Liver (tissue), 9 donors: ENCODE measurements around the gene POU6F2. TPM values are rescaled to one million over a fixed set of nuclear protein-coding genes. Genes with fewer than 3 reads are reported as not detected.

ENCODE experiments used
- DNase-seq: peaks from one replicate; pipeline ENCODE4 v3.0.0-alpha.2; 2017; ENCODE audit warnings: low spot score
- H3K27ac ChIP-seq, 2 donors: one replicate each; pipeline ENCODE4 v1.7.0; 2013; ENCODE audit warnings: inconsistent platforms in 2 of 2, low read length in 2 of 2, control low read depth in 1 of 2, low read depth in 1 of 2, mild to moderate bottlenecking in 1 of 2
- H3K27me3 ChIP-seq, 4 donors: one replicate each; pipeline versions ENCODE4 v1.6.1 to v1.7.0; 2013; ENCODE audit warnings: low read length in 3 of 4, inconsistent platforms in 1 of 4, mild to moderate bottlenecking in 1 of 4, moderate library complexity in 1 of 4; ENCODE audit not compliant: control insufficient read depth in 4 of 4, insufficient read depth in 4 of 4
- H3K36me3 ChIP-seq, 4 donors: one replicate each; pipeline versions ENCODE4 v1.6.1 to v1.7.0; 2013; ENCODE audit warnings: low read length in 3 of 4, mild to moderate bottlenecking in 3 of 4, low read depth in 1 of 4, moderate library complexity in 1 of 4; ENCODE audit not compliant: control insufficient read depth in 4 of 4, insufficient read depth in 3 of 4
- H3K4me1 ChIP-seq, 4 donors: one replicate each; pipeline versions ENCODE4 v1.6.1 to v1.7.0; 2013; ENCODE audit warnings: low read length in 3 of 4, mild to moderate bottlenecking in 3 of 4, moderate library complexity in 1 of 4; ENCODE audit not compliant: control insufficient read depth in 4 of 4, insufficient read depth in 4 of 4
- H3K4me3 ChIP-seq, 3 donors: one replicate each; pipeline versions ENCODE4 v1.6.1 to v1.7.0; 2013; ENCODE audit warnings: low read length in 3 of 3, control low read depth in 1 of 3, low read depth in 1 of 3, mild to moderate bottlenecking in 1 of 3
- H3K9ac ChIP-seq, 2 donors: one replicate each; pipeline ENCODE4 v1.7.0; 2013; ENCODE audit warnings: low read length in 2 of 2, mild to moderate bottlenecking in 2 of 2, moderate library complexity in 2 of 2, control low read depth in 1 of 2, low read depth in 1 of 2
- H3K9me3 ChIP-seq, 4 donors: one replicate each; pipeline versions ENCODE4 v1.6.1 to v1.7.0; 2013; ENCODE audit warnings: low read length in 3 of 4; ENCODE audit not compliant: control insufficient read depth in 4 of 4
- ATF3 ChIP-seq: IDR thresholded peaks from 2 replicates; pipeline ENCODE4 v1.6.1; 2016; ENCODE audit warnings: antibody characterized with exemption
- CTCF ChIP-seq: fragments of 150-350 bp; IDR thresholded peaks from 2 replicates; pipeline ENCODE4 v1.5.1; 2017; ENCODE audit warnings: improper control_type of control experiment, low read depth, low read length; ENCODE audit not compliant: missing input control
- EGR1 ChIP-seq, 2 donors: IDR thresholded peaks; 2 replicates each; pipeline ENCODE4 v1.6.1; 2016 to 2018; ENCODE audit warnings: antibody characterized with exemption in 2 of 2, low read depth in 2 of 2
- FOXA1 ChIP-seq: IDR thresholded peaks from 2 replicates; pipeline ENCODE4 v1.6.1; 2016; ENCODE audit warnings: antibody characterized with exemption
- FOXA2 ChIP-seq: IDR thresholded peaks from 2 replicates; pipeline ENCODE4 v1.6.1; 2016; ENCODE audit warnings: antibody characterized with exemption
- GABPA ChIP-seq, 2 donors: IDR thresholded peaks in 1 of 2; conservative IDR thresholded peaks in 1 of 2; 2 replicates each; pipeline ENCODE4 v1.6.1; 2016; ENCODE audit warnings: antibody characterized with exemption in 2 of 2, mild to moderate bottlenecking in 1 of 2, moderate library complexity in 1 of 2
- HNF4A ChIP-seq, 2 donors: conservative IDR thresholded peaks; 2 replicates each; pipeline ENCODE4 v1.6.1; 2016; ENCODE audit warnings: antibody characterized with exemption in 2 of 2, mild to moderate bottlenecking in 2 of 2
- HNF4G ChIP-seq: IDR thresholded peaks from 2 replicates; pipeline ENCODE4 v1.6.1; 2016; ENCODE audit warnings: antibody characterized with exemption
- JUND ChIP-seq, 2 donors: IDR thresholded peaks; 2 replicates each; pipeline ENCODE4 v1.6.1; 2016; ENCODE audit warnings: antibody characterized with exemption in 2 of 2
- MAX ChIP-seq: IDR thresholded peaks from 2 replicates; pipeline ENCODE4 v1.6.1; 2016; ENCODE audit warnings: antibody characterized with exemption
- NR2F2 ChIP-seq: IDR thresholded peaks from 2 replicates; pipeline ENCODE4 v1.6.1; 2016; ENCODE audit warnings: antibody characterized with exemption
- RAD21 ChIP-seq, 2 donors: IDR thresholded peaks; 2 replicates each; pipeline ENCODE4 v1.6.1; 2016; ENCODE audit warnings: antibody characterized with exemption in 2 of 2, mild to moderate bottlenecking in 2 of 2
- RXRA ChIP-seq, 2 donors: IDR thresholded peaks; 2 replicates each; pipeline ENCODE4 v1.6.1; 2017 to 2018; ENCODE audit warnings: antibody characterized with exemption in 2 of 2, mild to moderate bottlenecking in 1 of 2
- SP1 ChIP-seq: IDR thresholded peaks from 2 replicates; pipeline ENCODE4 v1.6.1; 2018; ENCODE audit warnings: antibody characterized with exemption, mild to moderate bottlenecking
- TAF1 ChIP-seq: conservative IDR thresholded peaks from 2 replicates; pipeline ENCODE4 v1.6.1; 2016; ENCODE audit warnings: antibody characterized with exemption, mild to moderate bottlenecking
- YY1 ChIP-seq: IDR thresholded peaks from 2 replicates; pipeline ENCODE4 v1.6.1; 2016; ENCODE audit warnings: antibody characterized with exemption, mild to moderate bottlenecking
- whole genome bisulfite sequencing: extraction: QIAGEN DNeasy Blood & Tissue Kit; methylation state at CpG from one replicate; pipeline ENCODE4 v1.1.7; 2013; 5-methylcytosine and 5-hydroxymethylcytosine counted together
- polyA plus RNA-seq, 2 donors: library from polyadenylated mRNA; stranded (reverse) in 1 of 2; unstranded in 1 of 2; fragments of 200-250 nt in 1 of 2; fragments of >200 nt in 1 of 2; fragmentation: Nextera tagmentation in 1 of 2; extraction: Ambion mirVana in 1 of 2; gene quantifications; one replicate each; pipeline versions ENCODE4 v1.2.1 to v1.2.3, GENCODE V29; 2013 to 2015
- total RNA-seq, 2 donors: library from RNA; depleted of rRNA; stranded (reverse); fragments of >200 nt; gene quantifications; one replicate each; pipeline ENCODE4 v1.2.3, GENCODE V29; 2014
- TF ChIP-seq, protein P1 (sequence below): IDR thresholded peaks from 2 replicates; pipeline ENCODE4 v1.6.1; 2016; ENCODE audit warnings: antibody characterized with exemption, mild to moderate bottlenecking
- TF ChIP-seq, protein P2 (sequence below): IDR thresholded peaks from 2 replicates; pipeline ENCODE4 v1.6.1; 2016; ENCODE audit warnings: antibody characterized with exemption
- donor health status: healthy.
- donor health status: healthy.
- donor health status: healthy.
- donor health status: healthy.
- donor health status: healthy.

POU6F2 gene
- total and polyA plus RNA-seq, 4 donors: under 0.01 to 0.24 (median 0.08) TPM; not detected in 1

DNA sequence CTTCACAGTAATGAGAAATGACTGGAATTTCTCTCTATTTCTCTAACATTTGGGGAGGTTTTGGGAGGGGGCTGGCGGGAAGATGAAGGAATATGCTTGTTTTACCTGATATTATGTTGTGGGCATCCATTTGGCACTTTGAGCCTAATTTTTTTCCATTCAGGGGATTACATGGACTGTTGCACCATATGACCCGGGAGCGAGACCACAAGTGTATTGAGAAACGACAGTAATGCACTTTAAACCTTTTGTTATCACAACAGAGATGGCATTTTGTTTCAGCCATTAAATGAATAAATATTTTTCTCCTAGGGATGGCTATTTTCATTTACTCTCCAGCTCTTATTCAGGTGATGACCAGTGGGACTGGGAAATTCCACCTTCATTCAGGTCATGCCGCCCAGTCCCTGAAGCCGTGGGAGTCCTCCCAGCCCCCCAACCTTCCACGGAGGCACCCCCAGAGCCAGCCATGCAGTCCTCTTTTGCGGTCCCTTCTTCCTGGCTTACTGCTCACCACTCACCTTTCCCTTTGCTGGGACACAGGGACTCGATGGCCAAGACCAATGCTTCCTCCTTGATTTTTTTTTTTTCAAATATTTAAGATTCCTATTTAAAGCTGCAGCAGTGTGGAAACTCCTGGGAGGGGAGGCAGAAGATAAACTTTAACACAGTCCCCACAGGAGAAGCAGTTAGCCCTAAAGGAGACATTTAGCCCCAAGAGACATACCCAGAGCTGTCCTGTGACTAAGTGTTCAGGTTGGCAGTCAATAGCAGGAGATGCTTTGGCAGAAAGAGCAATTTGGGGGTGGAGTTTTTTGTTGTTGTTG is 397.6 kb downstream of the POU6F2 start:
- Histone ChIP-seq H3K9ac (no peak overlapping the region), H3K4me1 (no peaks in the 10 kb centered on the region), H3K9me3 (no peaks in the 10 kb centered on the region), H3K27ac (no peak overlapping the region), H3K27me3 (no peaks in the 10 kb centered on the region), H3K36me3 (no peaks in the 10 kb centered on the region), H3K4me3 (peak overlapping the region in 1 of 3 donors; percentile 19)
- WGBS: 39% methylated on average over 9 of the region's 9 CpGs
- TF ChIP-seq RAD21 (IDR thresholded peaks at IDR 0.05) (peak in 1 of 2 donors; percentile 35), SP1 (peak; percentile 37), ATF3 (no peak), RXRA (IDR thresholded peaks at IDR 0.05) (peak in 1 of 2 donors; percentile 65), CTCF (no peak), FOXA1 (no peak), HNF4A (conservative IDR thresholded peaks at IDR 0.05) (peak; percentile 91 to 98), GABPA (IDR thresholded peaks at IDR 0.05 in 1 of 2, conservative IDR thresholded peaks at IDR 0.05 in 1 of 2) (no peak), HNF4G (peak; percentile 62), FOXA2 (no peak), YY1 (peak; percentile 90), TAF1 (no peak), NR2F2 (no peak), EGR1 (IDR thresholded peaks at IDR 0.05; ENCODE audit: low read depth in 2 of 2) (peak in 1 of 2 donors; percentile 79), JUND (IDR thresholded peaks at IDR 0.05) (peak in 1 of 2 donors; percentile 32), MAX (peak; percentile 33)
- TF ChIP-seq, protein P1, sequence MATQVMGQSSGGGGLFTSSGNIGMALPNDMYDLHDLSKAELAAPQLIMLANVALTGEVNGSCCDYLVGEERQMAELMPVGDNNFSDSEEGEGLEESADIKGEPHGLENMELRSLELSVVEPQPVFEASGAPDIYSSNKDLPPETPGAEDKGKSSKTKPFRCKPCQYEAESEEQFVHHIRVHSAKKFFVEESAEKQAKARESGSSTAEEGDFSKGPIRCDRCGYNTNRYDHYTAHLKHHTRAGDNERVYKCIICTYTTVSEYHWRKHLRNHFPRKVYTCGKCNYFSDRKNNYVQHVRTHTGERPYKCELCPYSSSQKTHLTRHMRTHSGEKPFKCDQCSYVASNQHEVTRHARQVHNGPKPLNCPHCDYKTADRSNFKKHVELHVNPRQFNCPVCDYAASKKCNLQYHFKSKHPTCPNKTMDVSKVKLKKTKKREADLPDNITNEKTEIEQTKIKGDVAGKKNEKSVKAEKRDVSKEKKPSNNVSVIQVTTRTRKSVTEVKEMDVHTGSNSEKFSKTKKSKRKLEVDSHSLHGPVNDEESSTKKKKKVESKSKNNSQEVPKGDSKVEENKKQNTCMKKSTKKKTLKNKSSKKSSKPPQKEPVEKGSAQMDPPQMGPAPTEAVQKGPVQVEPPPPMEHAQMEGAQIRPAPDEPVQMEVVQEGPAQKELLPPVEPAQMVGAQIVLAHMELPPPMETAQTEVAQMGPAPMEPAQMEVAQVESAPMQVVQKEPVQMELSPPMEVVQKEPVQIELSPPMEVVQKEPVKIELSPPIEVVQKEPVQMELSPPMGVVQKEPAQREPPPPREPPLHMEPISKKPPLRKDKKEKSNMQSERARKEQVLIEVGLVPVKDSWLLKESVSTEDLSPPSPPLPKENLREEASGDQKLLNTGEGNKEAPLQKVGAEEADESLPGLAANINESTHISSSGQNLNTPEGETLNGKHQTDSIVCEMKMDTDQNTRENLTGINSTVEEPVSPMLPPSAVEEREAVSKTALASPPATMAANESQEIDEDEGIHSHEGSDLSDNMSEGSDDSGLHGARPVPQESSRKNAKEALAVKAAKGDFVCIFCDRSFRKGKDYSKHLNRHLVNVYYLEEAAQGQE: peak; percentile 37
- TF ChIP-seq, protein P2, sequence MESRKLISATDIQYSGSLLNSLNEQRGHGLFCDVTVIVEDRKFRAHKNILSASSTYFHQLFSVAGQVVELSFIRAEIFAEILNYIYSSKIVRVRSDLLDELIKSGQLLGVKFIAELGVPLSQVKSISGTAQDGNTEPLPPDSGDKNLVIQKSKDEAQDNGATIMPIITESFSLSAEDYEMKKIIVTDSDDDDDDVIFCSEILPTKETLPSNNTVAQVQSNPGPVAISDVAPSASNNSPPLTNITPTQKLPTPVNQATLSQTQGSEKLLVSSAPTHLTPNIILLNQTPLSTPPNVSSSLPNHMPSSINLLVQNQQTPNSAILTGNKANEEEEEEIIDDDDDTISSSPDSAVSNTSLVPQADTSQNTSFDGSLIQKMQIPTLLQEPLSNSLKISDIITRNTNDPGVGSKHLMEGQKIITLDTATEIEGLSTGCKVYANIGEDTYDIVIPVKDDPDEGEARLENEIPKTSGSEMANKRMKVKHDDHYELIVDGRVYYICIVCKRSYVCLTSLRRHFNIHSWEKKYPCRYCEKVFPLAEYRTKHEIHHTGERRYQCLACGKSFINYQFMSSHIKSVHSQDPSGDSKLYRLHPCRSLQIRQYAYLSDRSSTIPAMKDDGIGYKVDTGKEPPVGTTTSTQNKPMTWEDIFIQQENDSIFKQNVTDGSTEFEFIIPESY: peak; percentile 27
- DNase-seq: no peak
